Neural cell (in vitro differentiated cells): ENCODE measurements around the gene TTC17. TPM values are rescaled to one million over a fixed set of nuclear protein-coding genes. Genes with fewer than 3 reads are reported as not detected.

Source experiments
- H2AFZ ChIP-seq: fragments of 200-600, 300-800 bp; sonication (generic), shearing (Covaris generic); 2 replicates; pipeline ENCODE4 v1.6.0; 2014; ENCODE audit warnings: low read depth, mild to moderate bottlenecking, antibody characterized with exemption, low read length, moderate library complexity
- H3F3A ChIP-seq: fragments of 200-600 bp; shearing (Covaris generic); 2 replicates; pipeline ENCODE4 v1.6.1; 2016; ENCODE audit warnings: mild to moderate bottlenecking, moderate library complexity, mixed read lengths, antibody characterized with exemption, low read length; ENCODE audit not compliant: insufficient read depth, poor library complexity, severe bottlenecking
- H3K27ac ChIP-seq: fragments of 200-600, 300-800 bp; sonication (generic), shearing (Covaris generic); 2 replicates; pipeline ENCODE4 v1.5.1; 2014; ENCODE audit warnings: mild to moderate bottlenecking, low read length, moderate library complexity
- H3K27me3 ChIP-seq: fragments of 300-800, 200-600 bp; sonication (generic), shearing (Covaris generic); 2 replicates; pipeline ENCODE4 v1.6.0; 2014; ENCODE audit warnings: mild to moderate bottlenecking, low read depth, low read length, moderate library complexity; ENCODE audit not compliant: insufficient read depth
- H3K36me3 ChIP-seq: fragments of 300-800, 200-600 bp; sonication (generic), shearing (Covaris generic); 2 replicates; pipeline ENCODE4 v1.5.1; 2014; ENCODE audit warnings: mild to moderate bottlenecking, antibody characterized with exemption, low read length, moderate library complexity; ENCODE audit not compliant: insufficient read depth
- H3K4me2 ChIP-seq: fragments of 300-800, 200-600 bp; sonication (generic), shearing (Covaris generic); 2 replicates; pipeline ENCODE4 v1.6.0; 2014; ENCODE audit warnings: mild to moderate bottlenecking, low read length
- H3K4me3 ChIP-seq: fragments of 300-800, 200-600 bp; sonication (generic), shearing (Covaris generic); 2 replicates; pipeline ENCODE4 v1.5.1; 2014; ENCODE audit warnings: mild to moderate bottlenecking, low read length, moderate library complexity
- H3K79me2 ChIP-seq: fragments of 200-600 bp; shearing (Covaris generic); replicated peaks from 2 replicates; pipeline ENCODE4 v1.6.0; 2014; ENCODE audit warnings: mild to moderate bottlenecking, low read length, moderate library complexity; ENCODE audit not compliant: insufficient read depth
- H3K9ac ChIP-seq: fragments of 300-800, 200-600 bp; sonication (generic), shearing (Covaris generic); 2 replicates; pipeline ENCODE4 v1.6.1; 2016; ENCODE audit warnings: mild to moderate bottlenecking, low read length, mixed read lengths
- H3K9me2 ChIP-seq: fragments of 200-600 bp; shearing (Covaris generic); 2 replicates; pipeline ENCODE4 v1.6.1; 2016; ENCODE audit warnings: mild to moderate bottlenecking, low read length, mixed read lengths; ENCODE audit not compliant: insufficient read depth
- H3K9me3 ChIP-seq: fragments of 200-600, 300-800 bp; sonication (generic), shearing (Covaris generic); 2 replicates; pipeline ENCODE4 v1.6.1; 2016; ENCODE audit warnings: mild to moderate bottlenecking, mixed run types, low read length, moderate library complexity, mixed read lengths
- H4K20me1 ChIP-seq: fragments of 200-600 bp; shearing (Covaris generic); 2 replicates; pipeline ENCODE4 v1.6.1; 2016; ENCODE audit warnings: mild to moderate bottlenecking, mixed run types; ENCODE audit not compliant: insufficient read depth
- EP300 ChIP-seq: fragments of 450-650 bp; conservative IDR thresholded peaks from 2 replicates; pipeline ENCODE4 v1.6.1; 2014; ENCODE audit warnings: antibody characterized with exemption, mild to moderate bottlenecking, moderate library complexity; ENCODE audit not compliant: poor library complexity, severe bottlenecking
- EZH2 ChIP-seq: fragments of 200-600, 300-800 bp; shearing (Covaris generic), sonication (generic); IDR thresholded peaks from 2 replicates; pipeline ENCODE4 v1.6.1; 2014; ENCODE audit warnings: antibody characterized with exemption, low read length, borderline replicate concordance, mild to moderate bottlenecking; ENCODE audit not compliant: insufficient read depth, poor library complexity, severe bottlenecking
- MXI1 ChIP-seq: fragments of 450-650 bp; conservative IDR thresholded peaks from 2 replicates; pipeline ENCODE4 v1.6.1; 2014; ENCODE audit warnings: antibody characterized with exemption, mild to moderate bottlenecking; ENCODE audit not compliant: poor library complexity, severe bottlenecking
- POLR2AphosphoS5 ChIP-seq: IDR thresholded peaks from 2 replicates; pipeline ENCODE4 v1.6.1; 2012
- RAD21 ChIP-seq: fragments of 450-650 bp; conservative IDR thresholded peaks from 2 replicates; pipeline ENCODE4 v1.6.1; 2014; ENCODE audit warnings: antibody characterized with exemption, mild to moderate bottlenecking, moderate library complexity
- REST ChIP-seq: IDR thresholded peaks from 2 replicates; pipeline ENCODE4 v1.6.1; 2012; ENCODE audit warnings: borderline replicate concordance
- SMC3 ChIP-seq: fragments of 450-650 bp; conservative IDR thresholded peaks from 2 replicates; pipeline ENCODE4 v1.6.1; 2014; ENCODE audit warnings: antibody characterized with exemption, mild to moderate bottlenecking, moderate library complexity; ENCODE audit not compliant: poor library complexity
- TAF1 ChIP-seq: IDR thresholded peaks from 2 replicates; pipeline ENCODE4 v1.6.1; 2012; ENCODE audit warnings: low read depth
- polyA plus RNA-seq: library from polyadenylated mRNA; depleted of rRNA; stranded (reverse); fragments of >200 nt; gene quantifications from 2 replicates; pipeline ENCODE4 v1.2.3, GENCODE V29; 2014
- TF ChIP-seq, protein P1 (sequence below): fragments of 450-650 bp; IDR thresholded peaks from 2 replicates; pipeline ENCODE4 v1.5.1; 2014; ENCODE audit warnings: antibody characterized with exemption, mild to moderate bottlenecking, moderate library complexity; ENCODE audit not compliant: poor library complexity, severe bottlenecking

TTC17 gene
- polyA plus RNA-seq, 1 donor from 2014 or later = 122 TPM

- Histone ChIP-seq H3K9me2 (no peaks in the 10 kb centered on the region), H3F3A (no peaks in the 10 kb centered on the region), H3K27me3 (no peaks in the 10 kb centered on the region), H4K20me1 (no peaks in the 10 kb centered on the region), H2AFZ (no peak overlapping the region), H3K27ac (no peak overlapping the region), H3K9me3 (no peaks in the 10 kb centered on the region), H3K4me2 (no peak overlapping the region), H3K9ac (no peak overlapping the region), H3K79me2 (peaks cover 6% of the 10 kb centered on the region), H3K4me3 (no peak overlapping the region), H3K36me3 (no peaks in the 10 kb centered on the region)
- TF ChIP-seq SMC3 (no peak), TAF1 (no peak), REST (no peak), RAD21 (no peak), POLR2AphosphoS5 (no peak), EP300 (no peak), MXI1 (no peak), EZH2 (no peak)
- TF ChIP-seq, protein P1, sequence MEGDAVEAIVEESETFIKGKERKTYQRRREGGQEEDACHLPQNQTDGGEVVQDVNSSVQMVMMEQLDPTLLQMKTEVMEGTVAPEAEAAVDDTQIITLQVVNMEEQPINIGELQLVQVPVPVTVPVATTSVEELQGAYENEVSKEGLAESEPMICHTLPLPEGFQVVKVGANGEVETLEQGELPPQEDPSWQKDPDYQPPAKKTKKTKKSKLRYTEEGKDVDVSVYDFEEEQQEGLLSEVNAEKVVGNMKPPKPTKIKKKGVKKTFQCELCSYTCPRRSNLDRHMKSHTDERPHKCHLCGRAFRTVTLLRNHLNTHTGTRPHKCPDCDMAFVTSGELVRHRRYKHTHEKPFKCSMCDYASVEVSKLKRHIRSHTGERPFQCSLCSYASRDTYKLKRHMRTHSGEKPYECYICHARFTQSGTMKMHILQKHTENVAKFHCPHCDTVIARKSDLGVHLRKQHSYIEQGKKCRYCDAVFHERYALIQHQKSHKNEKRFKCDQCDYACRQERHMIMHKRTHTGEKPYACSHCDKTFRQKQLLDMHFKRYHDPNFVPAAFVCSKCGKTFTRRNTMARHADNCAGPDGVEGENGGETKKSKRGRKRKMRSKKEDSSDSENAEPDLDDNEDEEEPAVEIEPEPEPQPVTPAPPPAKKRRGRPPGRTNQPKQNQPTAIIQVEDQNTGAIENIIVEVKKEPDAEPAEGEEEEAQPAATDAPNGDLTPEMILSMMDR = no peak
Observed at GRCh38 chr11:43381802-43382201, 23.1 kb downstream of the TTC17 start.

DNA sequence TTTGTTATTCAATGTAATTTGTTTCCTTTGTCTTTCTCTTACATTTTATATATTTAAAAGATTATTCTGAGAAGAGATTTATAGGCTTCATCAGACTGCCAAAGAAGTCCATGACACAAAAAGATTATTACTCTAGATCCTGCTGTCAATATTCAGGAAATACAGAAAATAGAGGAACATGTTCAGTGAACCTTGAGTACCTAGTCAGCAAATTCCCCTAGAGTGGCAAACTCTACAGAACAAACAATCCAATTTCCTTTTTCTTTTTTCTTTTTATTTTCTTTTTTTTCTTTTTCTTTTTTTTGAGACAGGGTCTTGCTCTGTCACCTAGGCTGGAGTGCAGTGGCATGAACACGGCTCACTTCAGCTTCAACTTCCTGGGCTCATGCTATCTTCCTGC is 23.9 kb downstream of the TTC17 start:
- no peaks in the 10 kb centered on the region for H3K9me3 ChIP-seq
- no peaks in the 10 kb centered on the region for H3K27me3 ChIP-seq
- no peaks in the 10 kb centered on the region for H4K20me1 ChIP-seq
- no peaks in the 10 kb centered on the region for H3K9me2 ChIP-seq
- no peak overlapping the region for H2AFZ ChIP-seq
- no peak overlapping the region for H3K4me2 ChIP-seq
- no peak overlapping the region for H3K9ac ChIP-seq
- H3K27ac ChIP-seq = no peak overlapping the region
- H3F3A ChIP-seq = no peaks in the 10 kb centered on the region
- H3K4me3 ChIP-seq = no peak overlapping the region
- peaks cover 6% of the 10 kb centered on the region for H3K79me2 ChIP-seq
- no peaks in the 10 kb centered on the region for H3K36me3 ChIP-seq
- no peak for TF ChIP-seq EZH2
- no peak for TF ChIP-seq SMC3
- TF ChIP-seq MXI1 = no peak
- TF ChIP-seq, protein P1 = no peak
- TF ChIP-seq TAF1 = no peak
- no peak for TF ChIP-seq REST
- no peak for TF ChIP-seq RAD21
- TF ChIP-seq EP300 = no peak
- no peak for TF ChIP-seq POLR2AphosphoS5
